Stomach smooth muscle (tissue), 2 donors: Measurements from ENCODE around the gene TMEM131.

Source experiments
- H3K27ac ChIP-seq: one replicate; pipeline ENCODE4 v1.7.0; 2013; ENCODE audit warnings: mild to moderate bottlenecking, low read length, inconsistent platforms
- H3K27me3 ChIP-seq, 2 donors: one replicate each; pipeline ENCODE4 v1.7.0; 2013; ENCODE audit warnings: low read length in 2 of 2; ENCODE audit not compliant: insufficient read depth in 2 of 2, control insufficient read depth in 1 of 2
- H3K36me3 ChIP-seq, 2 donors: one replicate each; pipeline ENCODE4 v1.7.0; 2013; ENCODE audit warnings: low read length in 2 of 2; ENCODE audit not compliant: control insufficient read depth in 2 of 2, insufficient read depth in 2 of 2
- H3K4me1 ChIP-seq: one replicate; pipeline ENCODE4 v1.7.0; 2013; ENCODE audit warnings: low read length; ENCODE audit not compliant: control insufficient read depth, insufficient read depth
- H3K4me3 ChIP-seq, 2 donors: one replicate each; pipeline ENCODE4 v1.7.0; 2013; ENCODE audit warnings: low read length in 2 of 2
- H3K9ac ChIP-seq, 2 donors: one replicate each; pipeline ENCODE4 v1.7.0; 2013; ENCODE audit warnings: low read length in 2 of 2, mild to moderate bottlenecking in 1 of 2
- H3K9me3 ChIP-seq, 2 donors: one replicate each; pipeline ENCODE4 v1.7.0; 2013; ENCODE audit warnings: low read length in 2 of 2; ENCODE audit not compliant: control insufficient read depth in 2 of 2
- donor health status: healthy.
- donor health status: Pancreatic carcinoma.

TMEM131 gene

DNA sequence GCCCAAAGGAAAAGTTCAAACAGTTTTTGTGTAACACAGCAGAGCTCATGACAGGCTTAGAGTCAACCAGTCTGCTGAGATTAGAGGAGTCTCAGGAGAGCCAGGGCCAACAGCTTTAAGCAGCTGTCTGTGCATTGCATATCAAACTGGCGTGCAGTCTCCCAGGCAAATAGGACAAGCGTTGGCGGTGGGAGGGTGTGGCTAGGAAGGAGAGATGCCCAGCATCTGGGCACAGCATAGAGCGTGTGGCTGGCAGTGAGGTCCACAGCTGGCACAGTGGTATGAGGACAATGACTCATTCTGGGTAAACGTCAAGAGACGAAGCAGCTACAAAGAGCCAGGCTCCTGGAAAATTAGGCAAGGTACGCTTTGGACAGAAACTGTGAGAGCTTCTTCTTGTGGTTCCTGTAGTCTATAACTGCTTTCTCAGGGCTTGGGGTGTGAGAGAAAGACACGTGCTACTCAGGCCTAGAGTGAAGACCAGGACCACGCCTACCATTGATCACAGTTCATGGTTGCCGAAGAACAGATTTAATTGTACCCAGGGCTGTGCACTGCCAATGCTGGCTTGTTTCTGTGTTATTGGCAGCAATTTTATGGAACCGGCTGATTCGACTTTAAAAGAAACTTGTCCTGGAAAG, 267.5 kb downstream of the TMEM131 start:
- Histone ChIP-seq H3K4me3 (no peak overlapping the region), H3K27me3 (peaks cover 2 to 5% of the 10 kb centered on the region in 2 donors), H3K9me3 (peaks cover 3 to 9% of the 10 kb centered on the region in 2 donors), H3K36me3 (no peaks in the 10 kb centered on the region), H3K27ac (no peak overlapping the region), H3K9ac (no peak overlapping the region), H3K4me1 (no peaks in the 10 kb centered on the region)

GRCh38 chr2:97727296-97727695, 268.5 kb downstream of the TMEM131 start:
- H3K27me3 ChIP-seq: peaks cover 2 to 5% of the 10 kb centered on the region in 2 donors
- no peak overlapping the region for H3K27ac ChIP-seq
- no peak overlapping the region for H3K9ac ChIP-seq
- no peaks in the 10 kb centered on the region for H3K4me1 ChIP-seq
- no peak overlapping the region for H3K4me3 ChIP-seq
- peaks cover 3 to 9% of the 10 kb centered on the region in 2 donors for H3K9me3 ChIP-seq
- H3K36me3 ChIP-seq: no peaks in the 10 kb centered on the region

- Histone ChIP-seq H3K27ac (no peak overlapping the region), H3K36me3 (no peaks in the 10 kb centered on the region), H3K4me3 (no peak overlapping the region), H3K4me1 (no peaks in the 10 kb centered on the region), H3K27me3 (peaks cover 2 to 5% of the 10 kb centered on the region in 2 donors), H3K9me3 (peaks cover 3 to 9% of the 10 kb centered on the region in 2 donors), H3K9ac (no peak overlapping the region)
Observed at GRCh38 chr2:97726261-97727064, 269.3 kb downstream of the TMEM131 start.

DNA sequence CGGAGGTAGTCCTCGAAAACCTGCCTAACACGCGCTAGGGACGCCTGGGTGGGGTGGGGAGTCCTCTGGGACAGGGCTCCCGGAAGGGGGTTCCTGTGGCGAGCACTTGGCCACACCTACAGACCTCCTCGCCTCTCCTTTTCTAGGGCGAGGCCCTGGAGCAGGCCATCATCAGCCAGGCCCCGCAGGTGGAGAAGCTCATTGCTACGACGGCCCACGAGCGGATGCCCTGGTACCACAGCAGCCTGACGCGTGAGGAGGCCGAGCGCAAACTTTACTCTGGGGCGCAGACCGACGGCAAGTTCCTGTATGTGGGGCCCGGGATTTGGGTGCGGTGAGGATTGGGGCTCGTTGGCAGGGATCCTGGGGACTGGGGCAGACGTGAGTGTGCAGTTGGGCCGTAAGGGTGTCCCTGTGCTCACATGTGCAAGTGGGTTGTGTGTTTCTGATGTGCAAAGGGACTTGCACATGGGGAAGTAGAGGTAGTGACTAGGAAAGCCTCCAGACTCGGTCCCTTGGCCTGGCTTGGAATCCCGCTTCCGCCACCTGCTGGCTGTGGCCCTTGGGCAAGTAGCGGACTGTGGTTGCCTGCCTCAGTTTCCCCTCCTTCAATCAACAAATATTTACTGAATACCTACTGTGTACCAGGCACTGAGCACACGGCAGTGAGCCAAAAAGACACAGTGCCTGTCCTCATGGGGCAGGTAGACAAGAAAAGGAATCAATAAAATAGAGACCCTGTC, 270.6 kb downstream of the TMEM131 start:
- H3K27me3 ChIP-seq: peaks cover 2 to 5% of the 10 kb centered on the region in 2 donors
- no peaks in the 10 kb centered on the region for H3K4me1 ChIP-seq

GRCh38 chr2:97724501-97724900, 271.2 kb downstream of the TMEM131 start:
- Histone ChIP-seq H3K4me3 (no peak overlapping the region), H3K9ac (no peak overlapping the region), H3K27me3 (peaks cover 2 to 5% of the 10 kb centered on the region in 2 donors), H3K4me1 (no peaks in the 10 kb centered on the region), H3K9me3 (no peaks in the 10 kb centered on the region), H3K36me3 (no peaks in the 10 kb centered on the region), H3K27ac (no peak overlapping the region)

More for the DNA sequence above, 270.6 kb downstream of the TMEM131 start:
- Histone ChIP-seq H3K27ac (no peak overlapping the region), H3K9me3 (peaks cover 0 to 5% of the 10 kb centered on the region in 2 donors), H3K9ac (no peak overlapping the region), H3K36me3 (no peaks in the 10 kb centered on the region), H3K4me3 (no peak overlapping the region)

DNA sequence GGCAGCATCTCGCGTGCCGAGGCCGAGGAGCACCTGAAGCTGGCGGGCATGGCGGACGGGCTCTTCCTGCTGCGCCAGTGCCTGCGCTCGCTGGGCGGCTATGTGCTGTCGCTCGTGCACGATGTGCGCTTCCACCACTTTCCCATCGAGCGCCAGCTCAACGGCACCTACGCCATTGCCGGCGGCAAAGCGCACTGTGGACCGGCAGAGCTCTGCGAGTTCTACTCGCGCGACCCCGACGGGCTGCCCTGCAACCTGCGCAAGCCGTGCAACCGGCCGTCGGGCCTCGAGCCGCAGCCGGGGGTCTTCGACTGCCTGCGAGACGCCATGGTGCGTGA, 271.7 kb downstream of the TMEM131 start:
- Histone ChIP-seq H3K27ac (no peak overlapping the region), H3K9me3 (no peaks in the 10 kb centered on the region), H3K4me3 (no peak overlapping the region), H3K27me3 (peaks cover 2 to 5% of the 10 kb centered on the region in 2 donors), H3K36me3 (no peaks in the 10 kb centered on the region), H3K9ac (no peak overlapping the region), H3K4me1 (no peaks in the 10 kb centered on the region)

DNA sequence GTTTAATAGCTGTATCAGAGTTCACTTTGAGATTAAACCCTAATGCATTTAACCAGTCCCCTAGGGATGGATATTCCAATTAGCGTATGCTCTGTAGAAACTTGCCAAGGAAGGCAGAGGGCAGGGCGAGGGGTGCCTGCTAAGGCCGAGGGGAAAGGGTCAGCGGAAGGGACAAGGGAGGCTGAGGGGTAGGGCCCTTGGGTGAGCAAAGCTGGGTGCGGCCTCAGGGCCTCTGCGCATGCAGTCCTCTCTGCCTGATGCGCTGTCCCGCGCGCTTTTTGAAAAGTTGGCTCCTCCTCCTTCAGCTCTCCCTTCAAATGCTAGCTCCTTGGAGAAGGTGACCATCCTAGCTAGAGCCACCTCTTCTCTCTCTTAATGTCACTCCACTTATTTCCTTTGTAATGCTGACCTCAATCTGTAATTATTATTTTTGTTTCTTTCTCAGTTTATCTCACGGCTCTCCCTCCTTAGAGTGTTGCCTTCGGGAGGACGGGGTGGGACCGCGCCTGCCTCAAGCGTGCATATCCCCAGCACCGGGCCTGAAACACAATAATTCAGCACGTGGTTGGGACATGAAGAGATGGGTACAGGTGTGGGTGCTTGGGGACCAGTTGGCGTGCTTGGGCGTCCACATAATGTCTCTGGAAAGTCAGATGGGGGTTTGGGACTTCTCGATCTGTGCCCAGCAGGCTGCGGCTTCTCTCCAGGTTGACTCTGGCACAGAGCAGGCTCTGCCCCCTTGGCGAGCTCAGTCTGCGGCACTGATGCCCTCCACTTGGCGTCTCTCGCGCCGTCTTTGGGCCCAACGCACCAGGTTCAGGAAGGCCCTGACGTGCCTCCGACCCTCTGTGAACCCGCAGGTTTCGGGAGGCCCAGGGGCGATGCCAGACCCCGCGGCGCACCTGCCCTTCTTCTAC, 272.3 kb downstream of the TMEM131 start:
- no peak overlapping the region for H3K9ac ChIP-seq

GRCh38 chr2:97722227-97722626, 273.5 kb downstream of the TMEM131 start:
- no peak overlapping the region for H3K9ac ChIP-seq
- peaks cover 2 to 5% of the 10 kb centered on the region in 2 donors for H3K27me3 ChIP-seq
- no peak overlapping the region for H3K27ac ChIP-seq
- H3K4me1 ChIP-seq: no peaks in the 10 kb centered on the region
- H3K9me3 ChIP-seq: no peaks in the 10 kb centered on the region
- no peaks in the 10 kb centered on the region for H3K36me3 ChIP-seq
- H3K4me3 ChIP-seq: no peak overlapping the region

More for the DNA sequence above, 272.3 kb downstream of the TMEM131 start:
- H3K27ac ChIP-seq: no peak overlapping the region
- H3K4me3 ChIP-seq: no peak overlapping the region
- peaks cover 2 to 5% of the 10 kb centered on the region in 2 donors for H3K27me3 ChIP-seq
- H3K36me3 ChIP-seq: no peaks in the 10 kb centered on the region
- no peaks in the 10 kb centered on the region for H3K9me3 ChIP-seq
- no peaks in the 10 kb centered on the region for H3K4me1 ChIP-seq

DNA sequence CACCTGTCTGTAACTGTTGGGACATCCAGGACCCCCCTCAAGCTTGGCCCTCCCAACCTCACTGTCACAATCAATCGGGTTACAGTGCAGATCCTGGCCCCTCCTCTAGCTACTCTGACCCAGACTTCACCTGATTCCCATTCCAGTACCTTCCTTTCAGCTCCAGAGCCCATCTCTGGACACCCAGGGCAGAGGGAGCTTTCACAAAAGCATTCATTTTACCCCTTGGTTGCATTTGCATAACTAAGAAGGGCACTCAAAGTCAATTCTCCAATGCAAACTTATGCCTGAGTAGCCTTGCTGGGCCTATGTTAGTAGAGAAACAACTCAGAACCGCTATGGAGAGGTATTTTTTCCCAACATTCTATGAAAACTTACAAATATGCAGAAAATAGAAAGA, 275.0 kb downstream of the TMEM131 start:
- Histone ChIP-seq H3K9me3 (no peaks in the 10 kb centered on the region), H3K27me3 (peaks cover 2 to 5% of the 10 kb centered on the region in 2 donors), H3K36me3 (no peaks in the 10 kb centered on the region), H3K4me1 (no peaks in the 10 kb centered on the region), H3K9ac (no peak overlapping the region), H3K27ac (no peak overlapping the region), H3K4me3 (no peak overlapping the region)
